Loucy (cell line): ENCODE data around the gene MDM2.

Experiments
- H2AFZ ChIP-seq: fragments of 200-600 bp; sonication (generic); 2 replicates; pipeline ENCODE4 v1.6.0; 2016; ENCODE audit warnings: antibody characterized with exemption, mild to moderate bottlenecking, low read length, moderate library complexity
- H3F3A ChIP-seq: fragments of 200-600 bp; 2 replicates; pipeline ENCODE4 v1.6.0; 2016; ENCODE audit warnings: antibody characterized with exemption, low read depth, mild to moderate bottlenecking
- H3K27me3 ChIP-seq: fragments of 200-600 bp; sonication (generic); 2 replicates; pipeline ENCODE4 v1.6.1; 2014; ENCODE audit warnings: low read length, mild to moderate bottlenecking; ENCODE audit not compliant: insufficient read depth, poor library complexity, severe bottlenecking
- H3K36me3 ChIP-seq: fragments of 200-600 bp; sonication (generic); 2 replicates; pipeline ENCODE4 v1.6.1; 2016; ENCODE audit warnings: low read length; ENCODE audit not compliant: insufficient read depth
- H3K4me1 ChIP-seq: fragments of 200-600 bp; sonication (generic); 2 replicates; pipeline ENCODE4 v1.5.1; 2014; ENCODE audit warnings: low read length, mild to moderate bottlenecking; ENCODE audit not compliant: insufficient read depth, poor library complexity, severe bottlenecking
- H3K4me2 ChIP-seq: fragments of 200-600 bp; sonication (generic); 2 replicates; pipeline ENCODE4 v1.6.0; 2014; ENCODE audit warnings: antibody characterized with exemption, low read length, low read depth, mild to moderate bottlenecking; ENCODE audit not compliant: poor library complexity, severe bottlenecking
- H3K4me3 ChIP-seq: fragments of 200-600 bp; sonication (generic); 2 replicates; pipeline ENCODE4 v1.5.1; 2014; ENCODE audit warnings: low read length, mild to moderate bottlenecking, mixed read lengths; ENCODE audit not compliant: poor library complexity, severe bottlenecking
- H3K79me2 ChIP-seq: fragments of 200-600 bp; sonication (generic); 2 replicates; pipeline ENCODE4 v1.6.1; 2014; ENCODE audit warnings: low read length; ENCODE audit not compliant: insufficient read depth
- H3K9ac ChIP-seq: fragments of 200-600 bp; sonication (generic); 2 replicates; pipeline ENCODE4 v1.6.0; 2014; ENCODE audit warnings: mild to moderate bottlenecking, low read depth, low read length, moderate library complexity; ENCODE audit not compliant: poor library complexity, severe bottlenecking
- H3K9me2 ChIP-seq: fragments of 200-600 bp; sonication (generic); replicated peaks from 2 replicates; pipeline ENCODE4 v1.6.1; 2016; ENCODE audit warnings: low read depth, low read length, mixed read lengths
- H3K9me3 ChIP-seq: fragments of 200-600 bp; sonication (generic); 2 replicates; pipeline ENCODE4 v1.6.1; 2014; ENCODE audit warnings: mild to moderate bottlenecking, antibody characterized with exemption, low read length, low read depth; ENCODE audit not compliant: insufficient read depth
- H4K20me1 ChIP-seq: fragments of 200-600 bp; sonication (generic); 2 replicates; pipeline ENCODE4 v1.6.0; 2014; ENCODE audit warnings: antibody characterized with exemption, low read length, mild to moderate bottlenecking; ENCODE audit not compliant: insufficient read depth, poor library complexity, severe bottlenecking
- CTCF ChIP-seq: fragments of 200-600 bp; sonication (generic); conservative IDR thresholded peaks from 2 replicates; pipeline ENCODE4 v1.5.1; 2014; ENCODE audit warnings: mild to moderate bottlenecking, antibody characterized with exemption, low read length
- EZH2phosphoT487 ChIP-seq: fragments of 200-600 bp; IDR thresholded peaks from 2 replicates; pipeline ENCODE4 v1.6.1; 2018; ENCODE audit warnings: antibody characterized with exemption, mild to moderate bottlenecking, moderate library complexity, borderline replicate concordance

The MDM2 gene

GRCh38 chr12:68891141-68891540 lies 83.2 kb downstream of the MDM2 start:
- no peak overlapping the region for H3K9ac ChIP-seq
- H3K36me3 ChIP-seq = no peaks in the 10 kb centered on the region
- no peaks in the 10 kb centered on the region for H4K20me1 ChIP-seq
- no peaks in the 10 kb centered on the region for H3F3A ChIP-seq
- no peaks in the 10 kb centered on the region for H3K79me2 ChIP-seq
- no peak overlapping the region for H2AFZ ChIP-seq
- H3K27me3 ChIP-seq = no peaks in the 10 kb centered on the region
- H3K4me2 ChIP-seq = no peak overlapping the region
- no peak overlapping the region for H3K4me3 ChIP-seq
- 0 out of 2 replicates have a peak, but pooled peaks cover under 1% of the 10 kb centered on the region for H3K9me2 ChIP-seq
- no peak for TF ChIP-seq EZH2phosphoT487
- no peak for TF ChIP-seq CTCF
- no peaks in the 10 kb centered on the region for H3K9me3 ChIP-seq
- H3K4me1 ChIP-seq = no peaks in the 10 kb centered on the region

GRCh38 chr12:68893201-68893600 lies 85.2 kb downstream of the MDM2 start:
- H3K4me3 ChIP-seq = no peak overlapping the region
- no peaks in the 10 kb centered on the region for H3F3A ChIP-seq
- H2AFZ ChIP-seq = no peak overlapping the region
- H3K4me2 ChIP-seq = no peak overlapping the region
- H3K9ac ChIP-seq = no peak overlapping the region
- no peak for TF ChIP-seq EZH2phosphoT487
- TF ChIP-seq CTCF = no peak
- H3K4me1 ChIP-seq = no peaks in the 10 kb centered on the region
- H4K20me1 ChIP-seq = no peaks in the 10 kb centered on the region
- 0 out of 2 replicates have a peak, but pooled peaks cover 6% of the 10 kb centered on the region for H3K9me2 ChIP-seq
- H3K79me2 ChIP-seq = no peaks in the 10 kb centered on the region
- no peaks in the 10 kb centered on the region for H3K9me3 ChIP-seq
- H3K36me3 ChIP-seq = no peaks in the 10 kb centered on the region
- H3K27me3 ChIP-seq = no peaks in the 10 kb centered on the region

- Histone ChIP-seq H3K9me2 (0 out of 2 replicates have a peak, but pooled peaks cover 6% of the 10 kb centered on the region), H3K9ac (no peak overlapping the region), H4K20me1 (no peaks in the 10 kb centered on the region), H3K4me3 (no peak overlapping the region), H3K36me3 (no peaks in the 10 kb centered on the region), H3K27me3 (no peaks in the 10 kb centered on the region), H3F3A (no peaks in the 10 kb centered on the region), H3K4me2 (no peak overlapping the region), H3K4me1 (no peaks in the 10 kb centered on the region), H3K79me2 (no peaks in the 10 kb centered on the region), H2AFZ (no peak overlapping the region), H3K9me3 (no peaks in the 10 kb centered on the region)
- TF ChIP-seq CTCF = no peak
- no peak for TF ChIP-seq EZH2phosphoT487
Observed at GRCh38 chr12:68893741-68894140, 85.8 kb downstream of the MDM2 start.
